ENCODE results near the gene TM7SF3. TPM values are rescaled to one million over a fixed set of nuclear protein-coding genes. Genes with fewer than 3 reads are reported as not detected.
A peak's percentile ranks its signal among the peaks of the same experiment; 100 is the strongest.

The TM7SF3 gene
- total RNA-seq, 1 donor from 2014 or later: 67.8 TPM

DNA sequence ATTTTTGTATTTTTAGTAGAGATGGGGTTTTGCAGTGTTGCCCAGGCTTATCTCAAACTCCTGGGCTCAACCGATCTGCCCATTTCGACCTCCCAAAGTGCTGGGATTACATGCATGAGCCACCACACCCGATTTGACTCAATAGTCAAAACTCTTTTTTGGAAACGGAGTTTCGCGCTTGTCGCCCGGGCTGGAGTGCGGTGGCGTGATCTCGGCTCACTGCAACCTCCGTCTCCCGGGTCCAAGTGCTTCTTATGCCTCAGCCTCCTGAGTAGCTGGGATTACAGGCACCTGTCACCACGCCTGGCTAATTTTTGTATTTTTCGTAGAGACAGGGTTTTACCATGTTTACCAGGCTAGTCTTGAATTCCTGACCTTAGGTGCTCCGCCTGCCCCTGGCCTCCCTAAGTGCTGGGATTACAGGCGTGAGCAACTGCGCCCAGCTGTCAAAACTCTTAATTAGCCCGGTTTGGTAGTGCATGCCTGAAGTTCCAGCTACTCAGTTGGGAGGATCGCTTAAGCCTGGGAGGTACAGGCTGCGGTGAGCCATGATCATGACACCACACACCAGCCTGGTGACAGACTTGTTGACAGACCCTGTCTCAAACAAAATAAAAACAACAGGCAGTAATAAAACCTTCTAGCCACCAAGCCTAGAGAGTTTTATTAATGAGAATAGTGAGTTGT, 20.6 kb upstream of the TM7SF3 start:
- TF ChIP-seq, protein P1, sequence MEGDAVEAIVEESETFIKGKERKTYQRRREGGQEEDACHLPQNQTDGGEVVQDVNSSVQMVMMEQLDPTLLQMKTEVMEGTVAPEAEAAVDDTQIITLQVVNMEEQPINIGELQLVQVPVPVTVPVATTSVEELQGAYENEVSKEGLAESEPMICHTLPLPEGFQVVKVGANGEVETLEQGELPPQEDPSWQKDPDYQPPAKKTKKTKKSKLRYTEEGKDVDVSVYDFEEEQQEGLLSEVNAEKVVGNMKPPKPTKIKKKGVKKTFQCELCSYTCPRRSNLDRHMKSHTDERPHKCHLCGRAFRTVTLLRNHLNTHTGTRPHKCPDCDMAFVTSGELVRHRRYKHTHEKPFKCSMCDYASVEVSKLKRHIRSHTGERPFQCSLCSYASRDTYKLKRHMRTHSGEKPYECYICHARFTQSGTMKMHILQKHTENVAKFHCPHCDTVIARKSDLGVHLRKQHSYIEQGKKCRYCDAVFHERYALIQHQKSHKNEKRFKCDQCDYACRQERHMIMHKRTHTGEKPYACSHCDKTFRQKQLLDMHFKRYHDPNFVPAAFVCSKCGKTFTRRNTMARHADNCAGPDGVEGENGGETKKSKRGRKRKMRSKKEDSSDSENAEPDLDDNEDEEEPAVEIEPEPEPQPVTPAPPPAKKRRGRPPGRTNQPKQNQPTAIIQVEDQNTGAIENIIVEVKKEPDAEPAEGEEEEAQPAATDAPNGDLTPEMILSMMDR (IDR thresholded peaks at IDR 0.05; ENCODE audit: unreplicated experiment): no peak
- no peak for DNase-seq (ENCODE audit: low spot score in 2 of 2, unreplicated experiment in 2 of 2)
- peaks cover 3% of the 10 kb centered on the region for H3K9me3 Mint-ChIP-seq
- no peak overlapping the region for H3K4me3 Mint-ChIP-seq
- H3K36me3 Mint-ChIP-seq: peaks cover 33% of the 10 kb centered on the region
- H3K27me3 Mint-ChIP-seq (ENCODE audit: low read depth): no peaks in the 10 kb centered on the region
- H3K4me1 Mint-ChIP-seq: no peaks in the 10 kb centered on the region
- no peak overlapping the region for H3K27ac Mint-ChIP-seq

DNA sequence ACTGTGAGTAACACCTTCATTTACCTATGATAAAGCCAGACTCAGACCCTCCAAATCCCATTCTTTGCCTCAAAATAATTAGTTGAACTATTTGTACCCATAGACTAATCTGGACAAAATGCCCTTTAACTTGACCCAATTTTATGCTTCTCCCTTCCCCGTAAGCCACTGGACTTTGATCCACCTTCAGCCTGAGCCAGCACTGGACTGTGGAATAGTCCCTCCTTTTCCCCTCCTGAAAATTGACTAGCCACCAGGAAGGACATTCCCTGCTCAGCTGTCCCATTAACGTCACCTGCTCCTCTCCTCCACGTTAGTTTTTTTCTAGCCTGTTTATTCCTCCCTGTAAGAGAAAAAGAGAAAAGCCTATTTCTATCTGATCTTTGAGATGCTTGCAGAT, 18.5 kb upstream of the TM7SF3 start:
- no peaks in the 10 kb centered on the region for H3K9me3 Mint-ChIP-seq
- TF ChIP-seq, protein P1 (IDR thresholded peaks at IDR 0.05; ENCODE audit: unreplicated experiment): no peak
- H3K27ac Mint-ChIP-seq: no peak overlapping the region
- no peaks in the 10 kb centered on the region for H3K27me3 Mint-ChIP-seq (ENCODE audit: low read depth)
- H3K4me3 Mint-ChIP-seq: no peak overlapping the region
- H3K4me1 Mint-ChIP-seq: no peaks in the 10 kb centered on the region
- peaks cover 35% of the 10 kb centered on the region for H3K36me3 Mint-ChIP-seq
- DNase-seq (ENCODE audit: low spot score in 2 of 2, unreplicated experiment in 2 of 2): no peak

DNA sequence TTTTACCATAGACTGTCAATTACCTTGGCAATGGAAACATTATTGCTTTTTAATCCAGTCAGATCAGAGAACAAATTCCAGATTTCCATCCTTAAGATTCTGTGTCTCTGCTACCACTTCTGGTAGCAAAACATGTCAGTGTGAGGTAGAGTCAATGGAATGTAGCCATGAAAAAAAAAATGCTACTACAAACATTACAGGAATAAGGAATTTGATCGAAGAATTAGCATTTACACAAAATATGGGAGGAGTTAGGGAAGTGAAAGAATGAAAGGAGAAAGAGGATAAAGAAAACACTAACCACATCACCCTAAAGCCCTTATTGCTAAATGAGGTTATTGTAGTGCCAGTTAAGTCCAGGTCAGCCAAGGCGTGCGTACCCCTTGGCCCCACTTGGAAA, 17.3 kb upstream of the TM7SF3 start:
- H3K9me3 Mint-ChIP-seq: no peaks in the 10 kb centered on the region
- TF ChIP-seq, protein P1 (IDR thresholded peaks at IDR 0.05; ENCODE audit: unreplicated experiment): no peak
- H3K27ac Mint-ChIP-seq: no peak overlapping the region
- no peaks in the 10 kb centered on the region for H3K4me1 Mint-ChIP-seq
- H3K27me3 Mint-ChIP-seq (ENCODE audit: low read depth): no peaks in the 10 kb centered on the region
- no peak overlapping the region for H3K4me3 Mint-ChIP-seq
- no peak for DNase-seq (ENCODE audit: low spot score in 2 of 2, unreplicated experiment in 2 of 2)
- peaks cover 37% of the 10 kb centered on the region for H3K36me3 Mint-ChIP-seq

DNA sequence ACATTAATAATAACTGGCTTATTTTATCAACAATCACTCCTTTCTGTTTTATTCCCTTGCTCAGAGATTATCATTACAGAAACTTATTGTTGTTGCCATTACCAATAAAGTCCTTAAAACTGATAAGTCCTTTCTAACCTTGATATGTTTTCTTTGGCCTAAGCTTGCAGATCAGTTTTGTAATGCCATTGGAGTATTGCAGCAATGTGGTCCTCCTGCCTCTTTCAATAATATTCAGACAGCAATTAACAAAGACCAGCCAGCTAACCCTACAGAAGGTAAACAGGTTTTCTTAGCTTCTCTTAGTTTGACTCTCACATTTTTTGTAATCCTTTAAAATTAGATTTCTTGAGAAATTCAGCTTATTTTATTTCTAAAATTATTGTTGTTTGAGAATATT, 12.1 kb upstream of the TM7SF3 start:
- TF ChIP-seq, protein P1 (IDR thresholded peaks at IDR 0.05; ENCODE audit: unreplicated experiment): no peak
- Mint-ChIP-seq H3K9me3 (no peaks in the 10 kb centered on the region), H3K4me1 (peaks cover 31% of the 10 kb centered on the region), H3K27me3 (ENCODE audit: low read depth) (no peaks in the 10 kb centered on the region), H3K4me3 (no peak overlapping the region), H3K27ac (no peak overlapping the region), H3K36me3 (peaks cover 25% of the 10 kb centered on the region)
- DNase-seq (ENCODE audit: low spot score in 2 of 2, unreplicated experiment in 2 of 2): no peak

DNA sequence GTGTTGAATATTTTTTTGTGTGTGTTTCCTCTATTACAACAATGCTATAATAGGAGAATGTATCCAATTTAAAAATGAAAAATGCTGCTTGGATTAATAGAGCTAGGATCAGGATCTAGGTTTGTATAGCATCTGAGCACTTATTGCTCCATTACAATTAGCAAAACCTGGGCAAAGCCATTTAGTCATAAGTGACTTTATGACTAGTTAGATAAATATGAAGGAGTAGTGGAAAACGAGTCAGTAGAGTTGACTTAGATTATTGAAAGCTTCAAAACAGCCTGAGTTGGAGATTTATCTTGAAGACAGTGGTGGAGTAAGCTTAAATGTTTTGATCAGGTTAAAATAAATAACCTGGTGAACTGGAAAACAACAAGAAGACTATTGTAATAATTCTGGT, 10.9 kb upstream of the TM7SF3 start:
- Mint-ChIP-seq H3K4me3 (no peak overlapping the region), H3K27ac (peak overlapping the region; percentile 19), H3K36me3 (peaks cover 18% of the 10 kb centered on the region), H3K9me3 (no peaks in the 10 kb centered on the region), H3K4me1 (peaks cover 31% of the 10 kb centered on the region), H3K27me3 (ENCODE audit: low read depth) (no peaks in the 10 kb centered on the region)
- DNase-seq (ENCODE audit: low spot score in 2 of 2, unreplicated experiment in 2 of 2): no peak
- TF ChIP-seq, protein P1 (IDR thresholded peaks at IDR 0.05; ENCODE audit: unreplicated experiment): no peak
